HepG2 (cell line): Measurements from ENCODE around the gene ZNF443.

ENCODE experiments used
- EP300 ChIP-seq, 3 experiments: sonication (generic) in 1 of 3; formaldehyde crosslinking in 1 of 3; IDR thresholded peaks; 2 replicates each; pipeline versions ENCODE4 v1.5.1 to v1.6.1; 2011 to 2020; ENCODE audit warnings: low read depth in 2 of 3, low read length in 2 of 3, borderline replicate concordance in 1 of 3, improper control_type of control experiment in 1 of 3, mild to moderate bottlenecking in 1 of 3, missing genetic modification reagents in 1 of 3, moderate library complexity in 1 of 3
- EZH2 ChIP-seq: conservative IDR thresholded peaks from 2 replicates; pipeline ENCODE4 v1.6.1; 2012; ENCODE audit warnings: mild to moderate bottlenecking, low read depth, low read length, moderate library complexity

- TF ChIP-seq EP300 (IDR thresholded peaks at IDR 0.05; ENCODE audit: low read depth in 2 of 2, low read length in 2 of 2) = no peak
- no peak for TF ChIP-seq EP300 (CRISPR knock-in tag; IDR thresholded peaks at IDR 0.05; ENCODE audit: borderline replicate concordance)
- no peak for TF ChIP-seq EZH2
Observed at GRCh38 chr19:12425888-12426274, 14.9 kb downstream of the ZNF443 start.
